ENCODE measurements around the gene SLC1A3.

The SLC1A3 gene

DNA sequence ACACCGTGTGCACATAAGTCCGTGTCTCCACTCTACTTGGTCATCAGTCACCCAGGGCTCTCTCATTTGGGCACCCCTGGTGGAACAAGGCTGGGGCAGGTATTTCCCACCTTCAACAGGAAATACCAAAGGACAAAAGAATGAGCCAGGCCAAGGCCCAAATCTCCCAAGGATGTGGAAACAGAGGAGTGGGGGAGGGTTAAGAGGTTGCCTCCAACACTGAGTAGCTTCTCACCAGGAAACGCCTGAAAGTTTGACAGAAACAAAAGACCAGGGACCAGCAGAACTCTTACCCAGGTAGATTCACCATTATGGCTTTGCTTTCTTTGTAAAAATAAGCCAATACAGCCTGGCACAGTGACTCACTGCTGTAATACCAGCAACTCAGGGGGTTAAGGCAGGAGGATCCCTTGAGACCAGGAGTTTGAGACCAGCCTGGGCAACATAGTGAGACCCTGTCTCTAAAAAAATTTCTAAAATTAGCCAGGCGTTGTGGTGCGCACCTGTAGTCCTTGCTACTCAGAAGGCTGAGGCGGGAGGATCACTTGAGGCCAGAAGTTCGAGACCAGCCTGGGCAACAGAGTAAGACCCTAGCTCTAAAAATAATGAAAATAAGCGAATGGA is 12.7 kb downstream of the SLC1A3 start:
- no peak for DNase-seq (ENCODE audit: low read depth)
- no peak overlapping the region for H3K4me3 ChIP-seq (ENCODE audit: low read depth, low read length)
- TF ChIP-seq, protein P1, sequence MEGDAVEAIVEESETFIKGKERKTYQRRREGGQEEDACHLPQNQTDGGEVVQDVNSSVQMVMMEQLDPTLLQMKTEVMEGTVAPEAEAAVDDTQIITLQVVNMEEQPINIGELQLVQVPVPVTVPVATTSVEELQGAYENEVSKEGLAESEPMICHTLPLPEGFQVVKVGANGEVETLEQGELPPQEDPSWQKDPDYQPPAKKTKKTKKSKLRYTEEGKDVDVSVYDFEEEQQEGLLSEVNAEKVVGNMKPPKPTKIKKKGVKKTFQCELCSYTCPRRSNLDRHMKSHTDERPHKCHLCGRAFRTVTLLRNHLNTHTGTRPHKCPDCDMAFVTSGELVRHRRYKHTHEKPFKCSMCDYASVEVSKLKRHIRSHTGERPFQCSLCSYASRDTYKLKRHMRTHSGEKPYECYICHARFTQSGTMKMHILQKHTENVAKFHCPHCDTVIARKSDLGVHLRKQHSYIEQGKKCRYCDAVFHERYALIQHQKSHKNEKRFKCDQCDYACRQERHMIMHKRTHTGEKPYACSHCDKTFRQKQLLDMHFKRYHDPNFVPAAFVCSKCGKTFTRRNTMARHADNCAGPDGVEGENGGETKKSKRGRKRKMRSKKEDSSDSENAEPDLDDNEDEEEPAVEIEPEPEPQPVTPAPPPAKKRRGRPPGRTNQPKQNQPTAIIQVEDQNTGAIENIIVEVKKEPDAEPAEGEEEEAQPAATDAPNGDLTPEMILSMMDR (IDR thresholded peaks at IDR 0.05; ENCODE audit: low read depth, low read length, missing control alignments), result no peak

DNA sequence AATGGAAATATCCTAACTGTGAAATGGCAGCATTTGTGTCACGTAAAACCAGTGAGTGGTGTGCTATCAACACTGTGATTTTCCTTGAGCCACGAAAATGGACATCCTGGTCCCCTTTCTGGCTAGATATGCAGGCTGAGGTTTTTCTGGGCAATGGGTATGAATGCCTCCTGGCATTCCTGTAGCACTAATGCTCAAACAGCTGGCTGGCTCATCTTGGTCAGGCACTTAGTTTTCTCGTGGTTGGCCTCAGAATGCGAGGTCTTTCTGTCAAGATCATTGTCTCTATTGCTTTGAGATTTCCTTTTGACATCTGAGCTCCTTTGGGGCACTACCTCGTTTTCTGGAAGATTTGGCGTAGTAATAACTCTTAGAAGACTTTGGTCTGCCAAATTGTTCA is 15.6 kb downstream of the SLC1A3 start:
- no peak for DNase-seq (ENCODE audit: low read depth)
- H3K4me3 ChIP-seq (ENCODE audit: low read depth, low read length), result no peak overlapping the region
- TF ChIP-seq, protein P1 (IDR thresholded peaks at IDR 0.05; ENCODE audit: low read depth, low read length, missing control alignments), result no peak

DNA sequence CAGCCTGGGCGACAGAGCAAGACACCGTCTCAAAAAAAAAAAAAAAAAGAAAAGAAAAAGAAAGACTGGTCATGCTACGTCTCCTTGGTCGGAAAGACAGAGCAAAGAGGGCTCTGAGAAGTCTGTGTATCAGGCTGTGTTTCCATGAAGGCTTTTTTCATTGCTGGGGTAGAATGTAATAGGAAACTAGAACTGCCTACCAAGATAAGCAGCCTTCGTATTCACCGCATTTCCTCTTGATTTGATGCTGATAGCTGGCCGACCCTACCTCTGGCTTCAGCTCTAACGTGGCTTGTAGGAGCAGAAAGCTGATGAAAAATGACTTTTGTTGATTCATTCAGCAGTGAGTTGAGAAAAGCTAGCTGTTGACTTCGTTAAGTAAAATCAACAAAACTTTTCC is 17.4 kb downstream of the SLC1A3 start:
- H3K4me3 ChIP-seq (ENCODE audit: low read depth, low read length), result no peak overlapping the region
- TF ChIP-seq, protein P1 (IDR thresholded peaks at IDR 0.05; ENCODE audit: low read depth, low read length, missing control alignments), result no peak
- DNase-seq (ENCODE audit: low read depth), result no peak

DNA sequence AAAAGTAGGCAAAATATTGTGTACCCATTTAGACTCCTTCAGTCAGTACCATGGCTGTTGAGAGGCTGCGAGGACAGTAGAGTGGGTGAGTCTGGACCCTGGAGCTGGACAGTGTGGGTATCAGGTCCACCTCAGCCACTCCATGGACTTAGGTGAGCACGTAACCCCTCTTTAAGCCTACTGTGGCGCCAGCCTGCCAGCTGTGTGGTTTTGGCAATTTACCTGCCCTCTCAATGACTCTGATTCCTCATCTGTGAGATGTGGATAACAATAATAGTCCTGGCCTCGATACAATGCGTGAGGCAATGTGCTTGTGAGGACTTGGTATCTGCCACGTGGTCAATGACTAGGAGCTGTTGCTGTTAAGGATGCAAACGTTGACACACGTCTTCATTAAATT is 17.9 kb downstream of the SLC1A3 start:
- TF ChIP-seq, protein P1 (IDR thresholded peaks at IDR 0.05; ENCODE audit: low read depth, low read length, missing control alignments), result no peak
- no peak overlapping the region for H3K4me3 ChIP-seq (ENCODE audit: low read depth, low read length)

DNA sequence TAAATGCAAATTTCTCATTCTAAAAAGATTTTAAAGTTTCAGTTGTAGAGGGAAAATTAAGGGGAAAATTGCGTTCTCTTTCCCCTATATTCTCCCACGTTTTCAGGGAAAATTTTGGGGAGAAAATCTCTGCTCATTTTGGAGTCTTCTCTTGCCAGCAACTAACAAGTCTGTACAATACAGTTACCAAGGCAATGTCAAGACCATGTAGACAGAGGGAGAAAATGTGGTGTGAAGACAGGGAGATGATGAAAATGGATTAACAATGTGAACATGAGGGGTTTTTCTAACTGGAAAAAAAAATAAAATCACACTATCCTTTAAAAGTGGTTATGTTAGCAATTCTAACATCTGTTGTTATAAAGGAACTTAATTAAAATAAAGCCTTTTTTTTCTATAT is 22.3 kb downstream of the SLC1A3 start:
- TF ChIP-seq, protein P1 (IDR thresholded peaks at IDR 0.05; ENCODE audit: low read depth, low read length, missing control alignments), result no peak
- DNase-seq (ENCODE audit: low read depth), result no peak
- H3K4me3 ChIP-seq (ENCODE audit: low read depth, low read length), result no peak overlapping the region

More for the DNA sequence above, 17.9 kb downstream of the SLC1A3 start:
- DNase-seq (ENCODE audit: low read depth), result no peak

DNA sequence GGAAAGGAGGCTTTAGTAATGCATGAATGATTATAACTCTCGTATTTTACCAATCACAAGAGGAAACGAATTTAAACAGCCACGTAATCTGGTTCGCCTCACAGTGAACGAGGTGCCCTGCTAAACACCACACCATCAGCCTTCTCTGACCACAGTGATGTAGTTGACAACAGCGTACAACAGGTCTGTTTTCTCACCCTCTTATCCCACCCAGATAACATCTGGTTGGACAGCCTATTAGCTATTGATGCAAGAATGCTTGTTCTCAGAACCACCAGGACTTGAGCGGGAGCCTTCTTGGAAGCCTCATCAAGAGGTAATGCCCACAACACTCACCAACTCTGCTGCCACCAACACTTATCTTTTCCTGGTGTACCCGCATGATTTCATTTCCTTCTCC is 23.3 kb downstream of the SLC1A3 start:
- H3K4me3 ChIP-seq (ENCODE audit: low read depth, low read length), result no peak overlapping the region
- no peak for DNase-seq (ENCODE audit: low read depth)
- TF ChIP-seq, protein P1 (IDR thresholded peaks at IDR 0.05; ENCODE audit: low read depth, low read length, missing control alignments), result no peak
